Endothelial cell of umbilical vein (primary cell): ENCODE measurements around the gene FANCI. TPM values are rescaled to one million over a fixed set of nuclear protein-coding genes. Genes with fewer than 3 reads are reported as not detected.

Experiments
- BruUV-seq: library from RNA; stranded (reverse); fragments of 400-500 nt; replicated peaks from 2 replicates; lab custom pipeline; 2021; lab: Mats Ljungman, UMichigan
- CTCF ChIA-PET: fragments of 300-600, 350-600 bp; sonication (Branson Sonifier 250); formaldehyde crosslinking; loops from one replicate; lab custom pipeline; 2021; ENCODE audit warnings: antibody characterized with exemption, inconsistent platforms; lab: Charles Lee
- POLR2A ChIA-PET: fragments of 300-600, 350-600 bp; sonication (Branson Sonifier 250); formaldehyde crosslinking; loops from one replicate; lab custom pipeline; 2021; ENCODE audit warnings: antibody characterized with exemption, inconsistent platforms; lab: Charles Lee
- DNase-seq: peaks from one replicate; pipeline ENCODE4 v3.0.0-alpha.2; 2011; ENCODE audit warnings: low read depth, low spot score
- FAIRE-seq: peaks from 2 replicates; lab custom pipeline; 2011; peaks lifted over from hg19 to GRCh38; lab: Jason Lieb, UNC
- H2AFZ ChIP-seq: 2 replicates; pipeline ENCODE4 v1.6.0; 2012; ENCODE audit warnings: low read depth, low read length, control low read depth, inconsistent platforms
- H3K27ac ChIP-seq: 2 replicates; pipeline ENCODE4 v1.5.1; 2011; ENCODE audit warnings: low read depth, mild to moderate bottlenecking, control low read depth, low read length, moderate library complexity; ENCODE audit not compliant: insufficient read depth
- H3K27me3 ChIP-seq, 2 experiments: 2 replicates each; pipeline versions ENCODE4 v1.6.0 to v1.6.1; 2011; ENCODE audit warnings: low read length in 2 of 2, mixed read lengths in 1 of 2; ENCODE audit not compliant: control insufficient read depth in 2 of 2, insufficient read depth in 2 of 2
- H3K36me3 ChIP-seq, 2 experiments: 2 replicates in 1 of 2; 3 replicates in 1 of 2; pipeline ENCODE4 v1.5.1; 2011; ENCODE audit warnings: low read length in 2 of 2, mild to moderate bottlenecking in 1 of 2, moderate library complexity in 1 of 2; ENCODE audit not compliant: control insufficient read depth in 2 of 2, insufficient read depth in 2 of 2; ENCODE audit errors: extremely low read depth in 1 of 2
- H3K4me1 ChIP-seq: 3 replicates; pipeline ENCODE4 v1.5.1; 2011; ENCODE audit warnings: mild to moderate bottlenecking, low read length; ENCODE audit not compliant: control insufficient read depth, insufficient read depth; ENCODE audit errors: extremely low read depth
- H3K4me2 ChIP-seq: 2 replicates; pipeline ENCODE4 v1.6.1; 2011; ENCODE audit warnings: low read length, control low read depth, mixed read lengths; ENCODE audit not compliant: insufficient read depth
- H3K4me3 ChIP-seq, 3 experiments: fragments of 200-600 bp in 1 of 3; sonication (generic), shearing (Covaris generic) in 1 of 3; replicated peaks in 1 of 3; 2 replicates each; pipeline ENCODE4 v1.5.1; 2011 to 2016; ENCODE audit warnings: control low read depth in 3 of 3, low read length in 3 of 3, mild to moderate bottlenecking in 2 of 3, inconsistent platforms in 1 of 3, low read depth in 1 of 3, moderate library complexity in 1 of 3; ENCODE audit not compliant: insufficient read depth in 1 of 3
- H3K79me2 ChIP-seq: 2 replicates; pipeline ENCODE4 v1.6.0; 2012; ENCODE audit warnings: low read length, inconsistent platforms; ENCODE audit not compliant: control insufficient read depth, insufficient read depth
- H3K9ac ChIP-seq: replicated peaks from 2 replicates; pipeline ENCODE3; 2011; ENCODE audit warnings: low read length, control low read depth; ENCODE audit not compliant: insufficient read depth; ENCODE audit errors: extremely low read depth
- H3K9me1 ChIP-seq: replicated peaks from 3 replicates; pipeline ENCODE4 v1.6.0; 2011; ENCODE audit warnings: mild to moderate bottlenecking, low read length; ENCODE audit not compliant: control insufficient read depth, insufficient read depth; ENCODE audit errors: extremely low read depth
- H3K9me3 ChIP-seq: replicated peaks from 2 replicates; pipeline ENCODE4 v1.5.1; 2012; ENCODE audit warnings: low read length, inconsistent platforms; ENCODE audit not compliant: control insufficient read depth, insufficient read depth
- H4K20me1 ChIP-seq: replicated peaks from 2 replicates; pipeline ENCODE3; 2011; ENCODE audit warnings: mild to moderate bottlenecking, low read length; ENCODE audit not compliant: control insufficient read depth, insufficient read depth; ENCODE audit errors: extremely low read depth
- EZH2 ChIP-seq: IDR thresholded peaks from 2 replicates; pipeline ENCODE4 v1.6.1; 2012; ENCODE audit warnings: borderline replicate concordance, low read depth, mild to moderate bottlenecking, moderate library complexity, low read length, inconsistent platforms; ENCODE audit not compliant: severe bottlenecking
- FOS ChIP-seq: IDR thresholded peaks from 2 replicates; pipeline ENCODE4 v1.6.1; 2011; ENCODE audit warnings: mild to moderate bottlenecking, low read length, moderate library complexity, borderline replicate concordance; ENCODE audit not compliant: insufficient read depth
- GATA2 ChIP-seq: IDR thresholded peaks from 2 replicates; pipeline ENCODE4 v1.7.0; 2011; ENCODE audit warnings: low read depth, mild to moderate bottlenecking, moderate library complexity, mixed read lengths, low read length; ENCODE audit not compliant: insufficient read length, insufficient read depth
- JUN ChIP-seq: IDR thresholded peaks from 2 replicates; pipeline ENCODE4 v1.6.1; 2011; ENCODE audit warnings: borderline replicate concordance, low read depth; ENCODE audit not compliant: insufficient read length, insufficient read depth
- MYC ChIP-seq: IDR thresholded peaks from one replicate; pipeline ENCODE4 v1.6.1; 2011; ENCODE audit warnings: mild to moderate bottlenecking, low read depth, low read length
- POLR2A ChIP-seq: IDR thresholded peaks from 2 replicates; pipeline ENCODE4 v1.6.1; 2012; ENCODE audit warnings: low read depth, mild to moderate bottlenecking, control low read depth, low read length
- POLR2AphosphoS5 ChIP-seq: IDR thresholded peaks from 2 replicates; pipeline ENCODE4 v1.6.1; 2012; ENCODE audit warnings: low read depth, mild to moderate bottlenecking, control low read depth, low read length, moderate library complexity; ENCODE audit not compliant: insufficient read depth
- dilution Hi-C: fragments of 300-500 bp; cut with MboI; formaldehyde crosslinking; loops from one replicate; pipeline ENCODE4 v1.15.0; 2019; ENCODE audit warnings: low sequenced_read_pairs; ENCODE audit not compliant: extremely low pct_ligation_motif_present
- intact Hi-C: fragments of 100-400 bp; cut with micrococcal nuclease; formaldehyde crosslinking; loops from one replicate; pipeline ENCODE4 v1.10.0; 2022
- polyA plus RNA-seq, 4 experiments: library from polyadenylated mRNA; depleted of rRNA in 3 of 4; stranded (reverse) in 3 of 4; unstranded in 1 of 4; fragments of >200 nt; gene quantifications; 2 replicates each; pipeline versions ENCODE4 v1.2.1 to v1.2.3, GENCODE V29; 2011 to 2012; ENCODE audit warnings: missing spikeins in 1 of 4
- total RNA-seq: library from RNA; stranded (reverse); gene quantifications from 2 replicates; pipeline ENCODE4 v1.2.3, GENCODE V29; 2021
- TF ChIP-seq, protein P1 (sequence below): IDR thresholded peaks from 2 replicates; pipeline ENCODE4 v1.6.1; 2011; ENCODE audit not compliant: insufficient read depth, insufficient read length
- TF ChIP-seq, protein P2 (sequence below), 2 donors: IDR thresholded peaks; 1 replicate in 1 of 2; 2 replicates in 1 of 2; pipeline ENCODE4 v1.5.1; 2011; ENCODE audit warnings: low read length in 2 of 2, mild to moderate bottlenecking in 2 of 2, moderate library complexity in 2 of 2, control low read depth in 1 of 2, inconsistent platforms in 1 of 2, low read depth in 1 of 2; ENCODE audit not compliant: insufficient read depth in 1 of 2; ENCODE audit errors: extremely low read depth in 1 of 2

Gene FANCI
- total and polyA plus RNA-seq, 2 donors (not counting 3 experiments of a cell fraction or from before 2014, with no cell fraction given), result 10.8 to 74.7 TPM

DNA sequence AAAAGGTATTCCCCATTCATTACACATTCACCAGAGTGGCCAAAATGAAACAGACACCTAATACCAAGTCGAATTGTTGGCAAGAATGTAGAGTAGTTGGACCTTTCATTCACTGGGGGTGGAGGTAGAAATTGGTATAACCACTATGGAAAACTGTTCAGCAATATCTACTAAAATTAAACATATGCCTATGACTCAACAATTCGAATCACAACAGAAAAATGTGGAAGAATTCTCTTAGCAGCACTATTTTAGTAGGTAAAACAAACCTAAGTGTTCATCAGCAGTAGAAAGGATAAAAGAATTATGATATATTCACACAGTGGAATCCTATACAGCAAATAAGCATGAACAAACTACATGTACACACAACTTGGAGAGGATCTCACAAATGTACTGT lies 60.2 kb downstream of the FANCI start:
- dilution Hi-C loops, result no loop called here
- POLR2A ChIA-PET, result no interaction called here

More for the DNA sequence above, 60.2 kb downstream of the FANCI start:
- FAIRE-seq (no peak), DNase-seq (no peak)
- no peak for TF ChIP-seq GATA2
- TF ChIP-seq FOS, result no peak
- TF ChIP-seq, protein P1, sequence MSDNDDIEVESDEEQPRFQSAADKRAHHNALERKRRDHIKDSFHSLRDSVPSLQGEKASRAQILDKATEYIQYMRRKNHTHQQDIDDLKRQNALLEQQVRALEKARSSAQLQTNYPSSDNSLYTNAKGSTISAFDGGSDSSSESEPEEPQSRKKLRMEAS, result no peak
- TF ChIP-seq MYC, result no peak
- no peak for TF ChIP-seq JUN
- TF ChIP-seq, protein P2, sequence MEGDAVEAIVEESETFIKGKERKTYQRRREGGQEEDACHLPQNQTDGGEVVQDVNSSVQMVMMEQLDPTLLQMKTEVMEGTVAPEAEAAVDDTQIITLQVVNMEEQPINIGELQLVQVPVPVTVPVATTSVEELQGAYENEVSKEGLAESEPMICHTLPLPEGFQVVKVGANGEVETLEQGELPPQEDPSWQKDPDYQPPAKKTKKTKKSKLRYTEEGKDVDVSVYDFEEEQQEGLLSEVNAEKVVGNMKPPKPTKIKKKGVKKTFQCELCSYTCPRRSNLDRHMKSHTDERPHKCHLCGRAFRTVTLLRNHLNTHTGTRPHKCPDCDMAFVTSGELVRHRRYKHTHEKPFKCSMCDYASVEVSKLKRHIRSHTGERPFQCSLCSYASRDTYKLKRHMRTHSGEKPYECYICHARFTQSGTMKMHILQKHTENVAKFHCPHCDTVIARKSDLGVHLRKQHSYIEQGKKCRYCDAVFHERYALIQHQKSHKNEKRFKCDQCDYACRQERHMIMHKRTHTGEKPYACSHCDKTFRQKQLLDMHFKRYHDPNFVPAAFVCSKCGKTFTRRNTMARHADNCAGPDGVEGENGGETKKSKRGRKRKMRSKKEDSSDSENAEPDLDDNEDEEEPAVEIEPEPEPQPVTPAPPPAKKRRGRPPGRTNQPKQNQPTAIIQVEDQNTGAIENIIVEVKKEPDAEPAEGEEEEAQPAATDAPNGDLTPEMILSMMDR (IDR thresholded peaks at IDR 0.05; ENCODE audit: extremely low read depth in 1 of 2, insufficient read depth in 1 of 2, low read depth in 1 of 2, low read length in 2 of 2), result no peak
- no peak for TF ChIP-seq POLR2A
- TF ChIP-seq EZH2, result no peak
- no peak for TF ChIP-seq POLR2AphosphoS5
- Histone ChIP-seq H3K27me3 (no peaks in the 10 kb centered on the region), H2AFZ (no peak overlapping the region), H3K9me3 (no peaks in the 10 kb centered on the region), H3K4me1 (peaks cover 6% of the 10 kb centered on the region), H3K4me3 (no peak overlapping the region), H4K20me1 (no peaks in the 10 kb centered on the region), H3K36me3 (peaks cover 0 to 6% of the 10 kb centered on the region in 2 experiments), H3K27ac (no peak overlapping the region), H3K4me2 (no peak overlapping the region), H3K79me2 (no peaks in the 10 kb centered on the region), H3K9ac (no peak overlapping the region), H3K9me1 (no peaks in the 10 kb centered on the region)
- intact Hi-C loops, result no loop called here
- CTCF ChIA-PET, result no interaction called here
- no TSS peak for BruUV-seq
